Sigmoid colon (tissue), 7 donors: Measurements from ENCODE around the gene SLFNL1. TPM values are rescaled to one million over a fixed set of nuclear protein-coding genes. Genes with fewer than 3 reads are reported as not detected.

Experiments used
- DNase-seq: peaks from one replicate; pipeline ENCODE4 v3.0.0-alpha.2; 2019
- H3K27ac ChIP-seq, 4 donors: fragments of 200-600 bp; sonication (generic); one replicate each; pipeline ENCODE4 v1.5.1; 2016 to 2019; ENCODE audit warnings: mild to moderate bottlenecking in 1 of 4
- H3K27me3 ChIP-seq, 3 donors: fragments of 200-600 bp; sonication (generic); one replicate each; pipeline ENCODE4 v1.5.1; 2019; ENCODE audit warnings: mild to moderate bottlenecking in 1 of 3
- H3K36me3 ChIP-seq, 4 donors: fragments of 200-600 bp; sonication (generic); one replicate each; pipeline ENCODE4 v1.5.1; 2016 to 2019
- H3K4me1 ChIP-seq, 4 donors: fragments of 200-600 bp; sonication (generic); one replicate each; pipeline ENCODE4 v1.5.1; 2017 to 2019
- H3K4me3 ChIP-seq, 4 donors: fragments of 200-600 bp; sonication (generic); one replicate each; pipeline ENCODE4 v1.5.1; 2017 to 2019; ENCODE audit warnings: mild to moderate bottlenecking in 2 of 4, moderate library complexity in 1 of 4
- H3K9me3 ChIP-seq, 4 donors: fragments of 200-600 bp in 3 of 4; sonication (generic) in 3 of 4; one replicate each; pipeline versions ENCODE4 v1.5.1 to v1.6.1; 2013 to 2019
- EP300 ChIP-seq, 4 donors: sonication (generic); formaldehyde crosslinking; IDR thresholded peaks; one replicate each; pipeline ENCODE4 v1.6.1; 2017; ENCODE audit warnings: antibody characterized with exemption in 4 of 4
- POLR2A ChIP-seq, 2 donors: fragments of 450-650 bp; IDR thresholded peaks; one replicate each; pipeline ENCODE4 v1.6.1; 2016; ENCODE audit warnings: antibody characterized with exemption in 2 of 2, mild to moderate bottlenecking in 2 of 2, moderate library complexity in 2 of 2
- POLR2AphosphoS5 ChIP-seq, 4 donors: sonication (generic); formaldehyde crosslinking; IDR thresholded peaks; one replicate each; pipeline ENCODE4 v1.6.1; 2017; ENCODE audit warnings: antibody characterized with exemption in 4 of 4
- WGBS, 2 donors: extraction: QIAGEN DNeasy Blood & Tissue Kit; methylation state at CpG; one replicate each; pipeline ENCODE4 v1.1.7; 2013; 5-methylcytosine and 5-hydroxymethylcytosine counted together
- intact Hi-C: fragments of 100-400 bp; cut with DNase I; formaldehyde crosslinking; loops from one replicate; pipeline ENCODE4 v1.15.1; 2023
- polyA plus RNA-seq, 3 donors: library from polyadenylated mRNA; stranded (reverse); fragments of 200-250 nt; gene quantifications; one replicate each; pipeline ENCODE4 v1.2.3, GENCODE V29; 2013
- total RNA-seq, 4 donors: library from RNA; depleted of rRNA; stranded (reverse); fragments of >200 nt; gene quantifications; one replicate each; pipeline ENCODE4 v1.1.0, GENCODE V29; 2016
- TF ChIP-seq, protein P1 (sequence below), 4 experiments: fragments of 450-650 bp in 3 of 4; fragments of 200-600 bp in 1 of 4; IDR thresholded peaks; one replicate each; pipeline ENCODE4 v1.5.1; 2016 to 2019; ENCODE audit warnings: antibody characterized with exemption in 4 of 4, mild to moderate bottlenecking in 3 of 4, moderate library complexity in 2 of 4
- donor health status: healthy with polysubstance abuse.
- donor health status: Bipolar disorder and iron deficiency.
- donor health status: healthy.

Gene SLFNL1
- total and polyA plus RNA-seq, 7 donors: 0.28 to 0.99 (median 0.36) TPM; not detected in 2

DNA sequence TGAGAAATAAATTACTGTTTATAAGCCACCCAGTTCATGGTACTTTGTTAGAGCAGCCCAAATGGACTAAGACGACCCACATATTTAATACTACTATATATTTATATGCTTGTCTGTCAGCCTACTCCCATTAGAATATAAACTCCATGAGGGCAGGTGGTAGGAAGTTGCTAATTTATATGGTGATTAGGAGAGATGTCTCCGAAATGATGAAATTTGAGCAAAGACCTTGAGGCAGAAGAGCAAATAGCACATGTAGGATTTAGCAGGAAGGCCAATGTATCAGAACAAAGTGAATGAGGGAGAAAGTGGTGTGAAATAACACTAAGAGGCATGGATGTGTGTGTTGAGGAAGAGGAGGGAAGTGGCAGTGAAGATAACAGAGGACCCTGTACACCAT is 10.6 kb upstream of the SLFNL1 start:
- no peaks in the 10 kb centered on the region for H3K4me1 ChIP-seq
- H3K27me3 ChIP-seq: no peaks in the 10 kb centered on the region
- no peak for DNase-seq
- no peak overlapping the region for H3K4me3 ChIP-seq
- intact Hi-C loops: no loop called here
- WGBS, 2 donors: 76 to 98% methylated on average over 2 of the region's 2 CpGs
- H3K9me3 ChIP-seq: no peaks in the 10 kb centered on the region
- no peak overlapping the region for H3K27ac ChIP-seq
- TF ChIP-seq POLR2AphosphoS5 (IDR thresholded peaks at IDR 0.05): no peak
- TF ChIP-seq, protein P1, sequence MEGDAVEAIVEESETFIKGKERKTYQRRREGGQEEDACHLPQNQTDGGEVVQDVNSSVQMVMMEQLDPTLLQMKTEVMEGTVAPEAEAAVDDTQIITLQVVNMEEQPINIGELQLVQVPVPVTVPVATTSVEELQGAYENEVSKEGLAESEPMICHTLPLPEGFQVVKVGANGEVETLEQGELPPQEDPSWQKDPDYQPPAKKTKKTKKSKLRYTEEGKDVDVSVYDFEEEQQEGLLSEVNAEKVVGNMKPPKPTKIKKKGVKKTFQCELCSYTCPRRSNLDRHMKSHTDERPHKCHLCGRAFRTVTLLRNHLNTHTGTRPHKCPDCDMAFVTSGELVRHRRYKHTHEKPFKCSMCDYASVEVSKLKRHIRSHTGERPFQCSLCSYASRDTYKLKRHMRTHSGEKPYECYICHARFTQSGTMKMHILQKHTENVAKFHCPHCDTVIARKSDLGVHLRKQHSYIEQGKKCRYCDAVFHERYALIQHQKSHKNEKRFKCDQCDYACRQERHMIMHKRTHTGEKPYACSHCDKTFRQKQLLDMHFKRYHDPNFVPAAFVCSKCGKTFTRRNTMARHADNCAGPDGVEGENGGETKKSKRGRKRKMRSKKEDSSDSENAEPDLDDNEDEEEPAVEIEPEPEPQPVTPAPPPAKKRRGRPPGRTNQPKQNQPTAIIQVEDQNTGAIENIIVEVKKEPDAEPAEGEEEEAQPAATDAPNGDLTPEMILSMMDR (IDR thresholded peaks at IDR 0.05): no peak
- no peak for TF ChIP-seq POLR2A (IDR thresholded peaks at IDR 0.05)
- TF ChIP-seq EP300 (IDR thresholded peaks at IDR 0.05): no peak
- H3K36me3 ChIP-seq: peaks cover 21 to 92% (median 44%) of the 10 kb centered on the region in 4 donors

DNA sequence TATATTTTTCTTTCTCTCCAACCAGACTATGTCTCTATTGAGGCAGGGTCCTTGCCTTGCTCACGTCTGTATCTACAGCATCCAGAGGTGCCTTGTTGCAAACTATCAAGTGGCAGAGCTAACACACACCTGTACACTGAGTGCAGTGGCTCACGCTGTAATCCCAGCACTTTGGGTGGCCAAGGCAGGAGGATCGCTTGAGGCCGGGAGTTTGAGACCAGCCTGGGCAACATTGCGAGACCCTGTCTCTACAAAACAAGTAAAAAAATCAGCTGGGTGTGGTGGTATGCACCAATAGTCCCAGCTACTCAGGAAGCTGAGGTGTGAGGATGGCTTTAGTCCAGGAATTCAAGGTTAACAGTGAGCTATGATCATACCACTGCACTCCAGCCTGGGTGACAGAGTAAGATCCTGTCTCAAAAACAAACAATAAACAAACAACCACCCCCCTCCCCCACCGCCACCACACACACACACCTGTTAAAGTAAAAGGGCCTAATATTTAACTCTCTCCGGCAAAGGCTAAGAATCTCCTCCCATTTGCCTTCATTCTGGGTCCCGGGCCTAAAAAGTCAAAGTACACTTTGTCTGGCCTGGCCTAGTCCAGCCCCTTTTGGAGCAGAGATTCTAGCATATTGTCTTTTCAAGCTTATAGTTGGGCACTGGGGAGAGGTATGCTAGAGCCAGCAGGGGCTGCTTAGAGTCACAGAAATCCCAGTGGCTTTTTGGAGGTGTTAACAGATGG is 9.5 kb upstream of the SLFNL1 start:
- TF ChIP-seq EP300 (IDR thresholded peaks at IDR 0.05): no peak
- no peak for TF ChIP-seq POLR2AphosphoS5 (IDR thresholded peaks at IDR 0.05)
- TF ChIP-seq POLR2A (IDR thresholded peaks at IDR 0.05): no peak
- TF ChIP-seq, protein P1 (IDR thresholded peaks at IDR 0.05): no peak
- WGBS, 2 donors: 86 to 91% methylated on average over 8 of the region's 8 CpGs
- Histone ChIP-seq H3K27me3 (no peaks in the 10 kb centered on the region), H3K9me3 (no peaks in the 10 kb centered on the region), H3K4me1 (no peaks in the 10 kb centered on the region), H3K4me3 (no peak overlapping the region), H3K36me3 (peaks cover 14 to 92% (median 39%) of the 10 kb centered on the region in 4 donors), H3K27ac (no peak overlapping the region)
- no peak for DNase-seq
- intact Hi-C loops: no loop called here

DNA sequence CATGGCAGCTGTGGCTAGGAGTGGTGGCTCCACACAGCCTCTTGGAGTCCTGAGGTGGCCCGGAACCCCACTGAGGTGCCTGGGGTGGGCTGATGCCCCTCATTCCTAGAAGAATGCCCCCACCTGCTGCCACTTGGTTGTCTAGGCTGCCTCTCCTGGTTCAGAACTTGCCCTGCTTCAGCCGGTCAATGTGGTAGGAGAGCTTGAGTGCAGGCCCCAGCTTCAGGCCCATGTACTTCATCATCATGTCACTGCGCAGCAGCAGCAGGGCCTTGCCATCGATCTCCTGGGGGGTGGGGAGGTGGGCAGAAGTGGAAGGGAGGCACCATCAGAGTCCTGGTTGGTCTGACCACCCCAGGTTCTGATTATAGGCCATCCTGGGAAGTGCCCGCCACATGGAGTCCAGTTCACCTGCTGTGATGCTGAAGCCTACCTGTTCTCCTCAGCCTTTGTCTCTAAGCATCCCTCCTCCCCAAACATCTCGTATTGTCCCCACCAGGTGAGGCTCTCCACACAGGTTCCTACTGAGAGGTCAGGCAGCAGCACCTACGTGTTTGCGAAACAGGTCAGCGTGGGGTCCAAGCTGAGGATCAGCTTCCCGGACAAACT is 6.6 kb upstream of the SLFNL1 start:
- intact Hi-C loops: loop anchor here (10.0 kb wide), 1 partner anchor 207 kb away; no protein-coding TSS in a partner anchor
- Histone ChIP-seq H3K4me3 (no peak overlapping the region), H3K27me3 (no peaks in the 10 kb centered on the region), H3K9me3 (no peaks in the 10 kb centered on the region), H3K27ac (no peak overlapping the region), H3K36me3 (peaks cover 10 to 79% (median 31%) of the 10 kb centered on the region in 4 donors), H3K4me1 (no peaks in the 10 kb centered on the region)
- DNase-seq: no peak
- TF ChIP-seq EP300 (IDR thresholded peaks at IDR 0.05): no peak
- no peak for TF ChIP-seq POLR2AphosphoS5 (IDR thresholded peaks at IDR 0.05)
- TF ChIP-seq POLR2A (IDR thresholded peaks at IDR 0.05): no peak
- TF ChIP-seq, protein P1 (IDR thresholded peaks at IDR 0.05): no peak
- 98% methylated on average over 10 of the region's 10 CpGs for WGBS, 2 donors

DNA sequence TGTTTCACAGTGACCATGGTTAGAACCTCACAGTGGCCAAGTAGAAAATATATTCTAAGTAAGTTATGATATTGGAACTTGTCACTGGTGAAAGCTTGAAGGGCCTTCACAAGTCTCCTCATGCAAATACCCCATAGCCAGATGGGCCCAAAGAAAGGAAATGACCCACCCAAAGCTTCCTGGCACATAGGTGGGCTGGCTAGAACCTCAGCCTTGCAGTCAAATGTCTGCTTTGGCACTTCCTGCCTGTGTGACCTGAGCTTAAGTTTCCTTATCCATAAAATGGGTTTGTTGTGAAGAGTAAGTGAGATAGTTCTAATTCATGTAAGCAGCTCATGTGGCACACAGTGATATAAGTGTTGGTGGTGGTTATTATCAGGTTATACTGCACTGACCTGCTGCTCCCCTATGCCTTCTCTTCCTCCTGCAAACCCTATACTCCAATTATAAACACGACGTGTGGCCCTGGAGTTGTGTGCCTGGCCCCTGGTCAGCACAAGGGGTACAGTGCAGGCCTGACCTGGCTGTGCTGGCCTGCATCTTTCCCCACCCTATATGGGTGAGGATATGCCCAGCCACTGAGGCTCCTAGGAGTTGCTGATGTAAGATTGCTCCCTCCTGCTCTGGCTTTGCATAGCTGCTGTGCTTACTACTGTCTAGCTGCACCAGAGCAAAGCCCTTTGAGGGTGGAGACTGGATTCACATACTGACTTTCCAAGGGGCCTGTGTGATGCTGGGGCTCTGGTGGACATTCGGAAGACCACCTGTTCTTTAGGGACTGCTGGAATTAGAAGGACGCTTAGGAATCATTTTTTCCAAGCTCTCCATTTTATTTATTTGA is 4.7 kb upstream of the SLFNL1 start:
- Histone ChIP-seq H3K36me3 (peaks cover 10 to 60% (median 17%) of the 10 kb centered on the region in 4 donors), H3K27ac (no peak overlapping the region), H3K27me3 (no peaks in the 10 kb centered on the region), H3K4me3 (no peak overlapping the region), H3K4me1 (peaks cover 0 to 11% (median 7%) of the 10 kb centered on the region in 4 donors), H3K9me3 (no peaks in the 10 kb centered on the region)
- DNase-seq: no peak
- intact Hi-C loops: loop anchor here (10.0 kb wide), 1 partner anchor 209 kb away; no protein-coding TSS in a partner anchor
- no peak for TF ChIP-seq POLR2A (IDR thresholded peaks at IDR 0.05)
- TF ChIP-seq EP300 (IDR thresholded peaks at IDR 0.05): no peak
- peak in 2 of 4 donors; percentile 5 to 12 for TF ChIP-seq POLR2AphosphoS5 (IDR thresholded peaks at IDR 0.05)
- TF ChIP-seq, protein P1 (IDR thresholded peaks at IDR 0.05): no peak
- WGBS, 2 donors: 95 to 97% methylated on average over 4 of the region's 4 CpGs
